ENCODE data around the gene PLEKHB1. TPM values are rescaled to one million over a fixed set of nuclear protein-coding genes. Genes with fewer than 3 reads are reported as not detected.

PLEKHB1 gene
- total RNA-seq, 1 experiment from 2014 or later, result 37.1 TPM

DNA sequence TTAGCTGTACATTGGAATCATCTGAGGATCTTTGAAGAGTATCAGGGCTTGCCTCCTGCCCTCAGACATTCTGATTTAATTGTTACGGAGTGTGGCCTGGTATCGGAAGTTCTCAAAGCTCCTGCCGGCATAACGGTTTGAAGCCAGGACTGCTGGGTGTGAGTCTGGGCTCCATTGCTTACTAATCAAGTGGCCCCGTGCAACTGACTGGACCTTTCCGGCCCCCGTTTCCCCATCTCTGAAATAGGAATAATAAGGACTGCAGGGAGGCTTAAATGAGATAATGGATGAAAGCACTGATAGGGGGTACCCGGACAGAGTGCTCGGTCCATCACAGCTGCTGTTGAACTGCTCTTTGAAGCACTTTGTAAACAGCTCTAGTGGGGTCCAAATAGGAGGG is 1.7 kb downstream of the PLEKHB1 start:
- Histone ChIP-seq H3T11ph (ENCODE audit: low read length) (no peak overlapping the region), H3K4me1 (ENCODE audit: insufficient read depth, low read length) (peaks cover 7% of the 10 kb centered on the region; the same call in 1 of the 2 replicates), H3K14ac (ENCODE audit: insufficient read depth, low read length) (no peak overlapping the region), H3K79me1 (ENCODE audit: insufficient read depth, low read depth, low read length, poor library complexity, severe bottlenecking) (no peaks in the 10 kb centered on the region), H3K4ac (ENCODE audit: low read depth, low read length) (no peak overlapping the region), H2AFZ (ENCODE audit: low read length) (no peak overlapping the region), H3K56ac (ENCODE audit: insufficient read length, low read depth, low read length) (no peak overlapping the region), H2BK120ac (ENCODE audit: low read depth, low read length, poor library complexity, severe bottlenecking) (no peak overlapping the region), H2AK5ac (ENCODE audit: insufficient read length, low read length) (no peak overlapping the region), H2BK15ac (ENCODE audit: low read depth, low read length) (no peak overlapping the region), H3K9ac (ENCODE audit: extremely low read depth, insufficient read length, low read length) (no peak overlapping the region), H3K23ac (ENCODE audit: insufficient read length, low read depth, low read length) (no peak overlapping the region), H4K91ac (ENCODE audit: insufficient read length, low read depth, low read length) (no peak overlapping the region), H3K4me2 (ENCODE audit: insufficient read depth, insufficient read length, low read length) (peak overlapping the region; percentile 37), H3K18ac (ENCODE audit: insufficient read length, low read depth, low read length) (no peak overlapping the region), H4K20me1 (ENCODE audit: control insufficient read depth, insufficient read depth, insufficient read length) (no peaks in the 10 kb centered on the region), H2BK12ac (ENCODE audit: insufficient read length, low read depth, low read length) (no peak overlapping the region), H3K79me2 (ENCODE audit: insufficient read depth, low read length) (no peaks in the 10 kb centered on the region), H4K5ac (ENCODE audit: insufficient read length, low read depth, low read length) (no peak overlapping the region), H2BK5ac (ENCODE audit: insufficient read length, low read length) (no peak overlapping the region), H3K27me3 (ENCODE audit: insufficient read depth, low read length) (no peaks in the 10 kb centered on the region; the same call in 1 of the 2 replicates), H3K9me3 (ENCODE audit: control insufficient read depth, low read depth, low read length) (no peaks in the 10 kb centered on the region), H4K8ac (replicated peaks; ENCODE audit: insufficient read length, low read depth, low read length) (no peak overlapping the region), H3K23me2 (ENCODE audit: insufficient read length, low read depth, low read length, poor library complexity, severe bottlenecking) (peaks cover 18% of the 10 kb centered on the region), H2BK20ac (ENCODE audit: low read depth, low read length, poor library complexity, severe bottlenecking) (no peak overlapping the region), H3K27ac (ENCODE audit: insufficient read length, low read depth, low read length) (no peak overlapping the region)
- WGBS (ENCODE audit: extremely low coverage, insufficient read length, low lambda C conversion rate), result no CpG with 5 or more reads among the region's 9 CpGs
- Mint-ChIP-seq H3K9me3 (no peaks in the 10 kb centered on the region), H3K4me1 (peaks cover 56 to 64% of the 10 kb centered on the region in 2 experiments), H3K27ac (peak overlapping the region in 1 of 3 experiments; percentile 96; a peak in 1 of 7 replicates), H3K4me3 (peak overlapping the region; percentile 77 to 85), H3K27me3 (ENCODE audit: low read depth) (peaks cover 10% of the 10 kb centered on the region), H3K36me3 (ENCODE audit: insufficient read depth in 1 of 3, low read depth in 3 of 3) (peaks cover 0 to 7% (median 7%) of the 10 kb centered on the region in 3 experiments; a peak in 2 of 7 replicates)
- TF ChIP-seq, protein P1, sequence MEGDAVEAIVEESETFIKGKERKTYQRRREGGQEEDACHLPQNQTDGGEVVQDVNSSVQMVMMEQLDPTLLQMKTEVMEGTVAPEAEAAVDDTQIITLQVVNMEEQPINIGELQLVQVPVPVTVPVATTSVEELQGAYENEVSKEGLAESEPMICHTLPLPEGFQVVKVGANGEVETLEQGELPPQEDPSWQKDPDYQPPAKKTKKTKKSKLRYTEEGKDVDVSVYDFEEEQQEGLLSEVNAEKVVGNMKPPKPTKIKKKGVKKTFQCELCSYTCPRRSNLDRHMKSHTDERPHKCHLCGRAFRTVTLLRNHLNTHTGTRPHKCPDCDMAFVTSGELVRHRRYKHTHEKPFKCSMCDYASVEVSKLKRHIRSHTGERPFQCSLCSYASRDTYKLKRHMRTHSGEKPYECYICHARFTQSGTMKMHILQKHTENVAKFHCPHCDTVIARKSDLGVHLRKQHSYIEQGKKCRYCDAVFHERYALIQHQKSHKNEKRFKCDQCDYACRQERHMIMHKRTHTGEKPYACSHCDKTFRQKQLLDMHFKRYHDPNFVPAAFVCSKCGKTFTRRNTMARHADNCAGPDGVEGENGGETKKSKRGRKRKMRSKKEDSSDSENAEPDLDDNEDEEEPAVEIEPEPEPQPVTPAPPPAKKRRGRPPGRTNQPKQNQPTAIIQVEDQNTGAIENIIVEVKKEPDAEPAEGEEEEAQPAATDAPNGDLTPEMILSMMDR (conservative IDR thresholded peaks at IDR 0.05), result no peak
- no peak for DNase-seq

All from H9 (cell line).